Keratinocyte (primary cell): ENCODE measurements around the gene SHISA9. TPM values are rescaled to one million over a fixed set of nuclear protein-coding genes. Genes with fewer than 3 reads are reported as not detected.

Experiments
- DNase-seq: peaks from one replicate; pipeline ENCODE4 v3.0.0-alpha.2; 2011; ENCODE audit warnings: low read depth, missing footprints, low spot score
- FAIRE-seq: peaks from 2 replicates; lab custom pipeline; 2011; peaks lifted over from hg19 to GRCh38; lab: Jason Lieb, UNC
- H2AFZ ChIP-seq: 2 replicates; pipeline ENCODE4 v1.6.0; 2012; ENCODE audit warnings: low read length, control low read depth, inconsistent platforms; ENCODE audit not compliant: control insufficient read depth
- H3K27ac ChIP-seq: 2 replicates; pipeline ENCODE4 v1.5.1; 2011; ENCODE audit warnings: low read length; ENCODE audit not compliant: control insufficient read depth, insufficient read depth
- H3K27me3 ChIP-seq: 3 replicates; pipeline ENCODE4 v1.6.0; 2011; ENCODE audit warnings: low read length; ENCODE audit not compliant: control insufficient read depth, insufficient read depth; ENCODE audit errors: extremely low read depth
- H3K36me3 ChIP-seq, 2 experiments: 2 replicates in 1 of 2; 3 replicates in 1 of 2; pipeline ENCODE4 v1.5.1; 2011; ENCODE audit warnings: low read length in 2 of 2, mild to moderate bottlenecking in 1 of 2; ENCODE audit not compliant: control insufficient read depth in 2 of 2, insufficient read depth in 2 of 2; ENCODE audit errors: extremely low read depth in 1 of 2
- H3K4me1 ChIP-seq: 3 replicates; pipeline ENCODE4 v1.5.1; 2011; ENCODE audit warnings: low read length; ENCODE audit not compliant: control insufficient read depth, insufficient read depth; ENCODE audit errors: extremely low read depth
- H3K4me2 ChIP-seq: 3 replicates; pipeline ENCODE4 v1.6.0; 2011; ENCODE audit warnings: low read depth, low read length; ENCODE audit not compliant: control insufficient read depth, insufficient read depth; ENCODE audit errors: extremely low read depth
- H3K4me3 ChIP-seq, 3 experiments: fragments of 200-600 bp in 1 of 3; sonication (generic) in 1 of 3; 2 replicates in 2 of 3; 3 replicates in 1 of 3; pipeline ENCODE4 v1.5.1; 2011 to 2016; ENCODE audit warnings: low read length in 3 of 3, mild to moderate bottlenecking in 3 of 3, control low read depth in 2 of 3, inconsistent platforms in 1 of 3, low read depth in 1 of 3, mixed read lengths in 1 of 3, mixed run types in 1 of 3, moderate library complexity in 1 of 3; ENCODE audit not compliant: control insufficient read depth in 2 of 3, insufficient read depth in 2 of 3; ENCODE audit errors: extremely low read depth in 1 of 3
- H3K79me2 ChIP-seq: 2 replicates; pipeline ENCODE4 v1.6.0; 2012; ENCODE audit warnings: low read length; ENCODE audit not compliant: control insufficient read depth, insufficient read depth
- H3K9ac ChIP-seq: 3 replicates; pipeline ENCODE4 v1.6.0; 2011; ENCODE audit warnings: low read length; ENCODE audit not compliant: control insufficient read depth, insufficient read depth; ENCODE audit errors: extremely low read depth
- H3K9me1 ChIP-seq: 3 replicates; pipeline ENCODE4 v1.6.0; 2011; ENCODE audit warnings: low read length; ENCODE audit not compliant: control insufficient read depth, insufficient read depth; ENCODE audit errors: extremely low read depth
- H3K9me3 ChIP-seq: 2 replicates; pipeline ENCODE4 v1.5.1; 2012; ENCODE audit warnings: low read depth, low read length; ENCODE audit not compliant: control insufficient read depth
- H4K20me1 ChIP-seq: 3 replicates; pipeline ENCODE4 v1.6.0; 2011; ENCODE audit warnings: low read length; ENCODE audit not compliant: control insufficient read depth, insufficient read depth; ENCODE audit errors: extremely low read depth
- EZH2 ChIP-seq: IDR thresholded peaks from one replicate; pipeline ENCODE4 v1.6.1; 2012; ENCODE audit warnings: inconsistent platforms, mild to moderate bottlenecking, low read length, moderate library complexity
- dilution Hi-C: fragments of 300-500 bp; cut with MboI; formaldehyde crosslinking; loops from one replicate; pipeline ENCODE4 v1.7.0; 2020; ENCODE audit warnings: low sequenced_read_pairs; ENCODE audit not compliant: extremely low pct_ligation_motif_present
- polyA plus RNA-seq, 5 experiments: library from polyadenylated mRNA; depleted of rRNA in 3 of 5; stranded (reverse) in 3 of 5; stranded (forward) in 1 of 5; unstranded in 1 of 5; fragments of >200 nt; gene quantifications; 1 replicate in 1 of 5; 2 replicates in 3 of 5; 3 replicates in 1 of 5; pipeline versions ENCODE4 v1.2.1 to v1.2.3, GENCODE V29; 2011 to 2012; ENCODE audit warnings: missing spikeins in 2 of 5, low read depth in 1 of 5, low replicate concordance in 1 of 5
- TF ChIP-seq, protein P1 (sequence below), 3 experiments: IDR thresholded peaks in 1 of 3; conservative IDR thresholded peaks in 1 of 3; optimal IDR thresholded peaks in 1 of 3; 2 replicates in 2 of 3; 3 replicates in 1 of 3; pipeline versions ENCODE3 to v1.5.1; 2011; ENCODE audit warnings: low read length in 3 of 3, mild to moderate bottlenecking in 3 of 3, moderate library complexity in 2 of 3, control low read depth in 1 of 3, inconsistent platforms in 1 of 3; ENCODE audit not compliant: insufficient read depth in 2 of 3; ENCODE audit errors: extremely low read depth in 1 of 3

Gene SHISA9
- polyA plus RNA-seq, 1 donor (not counting 4 experiments of a cell fraction or from before 2014, with no cell fraction given): 0.28 TPM

DNA sequence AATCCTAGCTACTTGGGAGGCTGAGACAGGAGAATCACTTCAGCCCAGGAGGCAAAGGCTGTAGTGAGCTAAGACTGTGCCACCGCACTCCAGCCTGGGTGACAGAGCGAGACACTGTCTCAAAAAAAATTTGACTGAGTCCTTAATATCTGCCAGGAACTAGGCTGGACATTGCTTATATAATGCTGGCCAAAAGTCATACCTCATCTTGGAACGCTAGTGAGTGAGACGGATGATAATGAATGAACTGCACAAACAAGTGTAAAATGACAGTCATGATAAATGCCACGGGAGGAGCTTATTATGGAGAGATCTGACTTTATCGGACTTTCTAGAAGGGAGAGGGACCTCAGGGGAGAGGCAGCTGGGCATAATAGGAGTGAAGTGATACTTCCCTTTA is 327.6 kb downstream of the SHISA9 start:
- Histone ChIP-seq H3K9me3 (no peaks in the 10 kb centered on the region), H3K4me1 (no peaks in the 10 kb centered on the region), H3K9me1 (no peaks in the 10 kb centered on the region), H4K20me1 (no peaks in the 10 kb centered on the region), H2AFZ (no peak overlapping the region), H3K36me3 (no peaks in the 10 kb centered on the region), H3K9ac (no peak overlapping the region), H3K27me3 (no peaks in the 10 kb centered on the region), H3K4me2 (no peak overlapping the region), H3K27ac (no peak overlapping the region), H3K4me3 (no peak overlapping the region), H3K79me2 (no peaks in the 10 kb centered on the region)
- TF ChIP-seq EZH2: no peak
- TF ChIP-seq, protein P1, sequence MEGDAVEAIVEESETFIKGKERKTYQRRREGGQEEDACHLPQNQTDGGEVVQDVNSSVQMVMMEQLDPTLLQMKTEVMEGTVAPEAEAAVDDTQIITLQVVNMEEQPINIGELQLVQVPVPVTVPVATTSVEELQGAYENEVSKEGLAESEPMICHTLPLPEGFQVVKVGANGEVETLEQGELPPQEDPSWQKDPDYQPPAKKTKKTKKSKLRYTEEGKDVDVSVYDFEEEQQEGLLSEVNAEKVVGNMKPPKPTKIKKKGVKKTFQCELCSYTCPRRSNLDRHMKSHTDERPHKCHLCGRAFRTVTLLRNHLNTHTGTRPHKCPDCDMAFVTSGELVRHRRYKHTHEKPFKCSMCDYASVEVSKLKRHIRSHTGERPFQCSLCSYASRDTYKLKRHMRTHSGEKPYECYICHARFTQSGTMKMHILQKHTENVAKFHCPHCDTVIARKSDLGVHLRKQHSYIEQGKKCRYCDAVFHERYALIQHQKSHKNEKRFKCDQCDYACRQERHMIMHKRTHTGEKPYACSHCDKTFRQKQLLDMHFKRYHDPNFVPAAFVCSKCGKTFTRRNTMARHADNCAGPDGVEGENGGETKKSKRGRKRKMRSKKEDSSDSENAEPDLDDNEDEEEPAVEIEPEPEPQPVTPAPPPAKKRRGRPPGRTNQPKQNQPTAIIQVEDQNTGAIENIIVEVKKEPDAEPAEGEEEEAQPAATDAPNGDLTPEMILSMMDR (optimal IDR thresholded peaks at IDR 0.05 in 1 of 3, IDR thresholded peaks at IDR 0.05 in 1 of 3, conservative IDR thresholded peaks at IDR 0.05 in 1 of 3; ENCODE audit: extremely low read depth in 1 of 3, insufficient read depth in 2 of 3, low read length in 3 of 3): no peak
- DNase-seq (no peak), FAIRE-seq (no peak)
- dilution Hi-C loops: no loop called here

DNA sequence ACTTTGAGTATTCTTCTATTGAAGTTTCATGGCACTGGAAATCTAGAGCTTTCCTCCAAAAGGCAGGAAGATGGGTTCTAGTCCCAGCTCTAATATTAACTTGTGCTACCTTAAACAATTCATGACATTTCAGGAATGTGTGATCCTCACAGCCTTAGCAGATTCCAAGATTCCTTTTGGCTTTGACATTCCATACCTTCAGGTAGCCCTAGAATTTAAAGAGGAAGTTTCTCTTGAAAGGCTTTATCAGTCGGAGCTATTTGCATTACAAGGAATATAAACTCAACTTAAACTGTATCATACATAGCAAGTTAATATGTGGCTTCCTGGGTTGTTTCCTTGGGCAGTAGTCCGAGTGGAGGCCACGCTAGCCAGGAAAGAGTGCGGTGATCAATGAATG is 330.0 kb downstream of the SHISA9 start:
- no peak for TF ChIP-seq EZH2
- Histone ChIP-seq H3K27ac (no peak overlapping the region), H3K79me2 (no peaks in the 10 kb centered on the region), H3K4me2 (no peak overlapping the region), H3K4me1 (no peaks in the 10 kb centered on the region), H3K36me3 (no peaks in the 10 kb centered on the region), H3K4me3 (no peak overlapping the region), H2AFZ (no peak overlapping the region), H3K9me3 (no peaks in the 10 kb centered on the region), H3K9me1 (no peaks in the 10 kb centered on the region), H3K9ac (no peak overlapping the region), H3K27me3 (no peaks in the 10 kb centered on the region), H4K20me1 (no peaks in the 10 kb centered on the region)
- DNase-seq: no peak
- dilution Hi-C loops: no loop called here
- FAIRE-seq: no peak

DNA sequence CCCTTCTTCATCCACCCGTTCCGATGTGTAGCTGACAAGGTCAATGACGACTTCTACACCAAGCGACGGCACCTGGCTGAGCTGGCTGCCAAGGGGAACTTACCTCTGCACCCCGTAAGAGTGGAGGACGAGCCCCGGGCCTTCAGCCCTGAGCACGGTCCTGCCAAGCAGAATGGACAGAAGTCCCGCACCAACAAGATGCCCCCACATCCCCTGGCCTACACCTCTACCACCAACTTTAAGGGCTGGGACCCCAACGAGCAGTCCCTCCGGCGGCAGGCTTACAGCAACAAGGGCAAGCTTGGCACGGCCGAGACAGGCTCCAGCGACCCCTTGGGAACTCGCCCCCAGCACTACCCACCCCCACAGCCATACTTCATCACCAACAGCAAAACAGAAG is 333.6 kb downstream of the SHISA9 start:
- H3K36me3 ChIP-seq: no peaks in the 10 kb centered on the region
- FAIRE-seq (no peak), DNase-seq (no peak)
- H3K27me3 ChIP-seq: no peaks in the 10 kb centered on the region
- no peak overlapping the region for H3K4me3 ChIP-seq
- no peak overlapping the region for H3K27ac ChIP-seq
- no peaks in the 10 kb centered on the region for H3K9me1 ChIP-seq
- no peaks in the 10 kb centered on the region for H4K20me1 ChIP-seq
- TF ChIP-seq, protein P1 (optimal IDR thresholded peaks at IDR 0.05 in 1 of 3, IDR thresholded peaks at IDR 0.05 in 1 of 3, conservative IDR thresholded peaks at IDR 0.05 in 1 of 3; ENCODE audit: extremely low read depth in 1 of 3, insufficient read depth in 2 of 3, low read length in 3 of 3): no peak
- TF ChIP-seq EZH2: no peak
- no peaks in the 10 kb centered on the region for H3K79me2 ChIP-seq
- no peak overlapping the region for H3K4me2 ChIP-seq
- no peaks in the 10 kb centered on the region for H3K4me1 ChIP-seq
- H3K9me3 ChIP-seq: no peaks in the 10 kb centered on the region
- dilution Hi-C loops: no loop called here
- H2AFZ ChIP-seq: no peak overlapping the region
- H3K9ac ChIP-seq: no peak overlapping the region
